Neural cell (in vitro differentiated cells): Measurements from ENCODE around the gene IL1A.

Experiments
- POLR2AphosphoS5 ChIP-seq: IDR thresholded peaks from 2 replicates; pipeline ENCODE4 v1.6.1; 2012
- RAD21 ChIP-seq: fragments of 450-650 bp; conservative IDR thresholded peaks from 2 replicates; pipeline ENCODE4 v1.6.1; 2014; ENCODE audit warnings: antibody characterized with exemption, mild to moderate bottlenecking, moderate library complexity
- TF ChIP-seq, protein P1 (sequence below): fragments of 450-650 bp; IDR thresholded peaks from 2 replicates; pipeline ENCODE4 v1.5.1; 2014; ENCODE audit warnings: antibody characterized with exemption, mild to moderate bottlenecking, moderate library complexity; ENCODE audit not compliant: poor library complexity, severe bottlenecking
- TF ChIP-seq, protein P2 (sequence below): IDR thresholded peaks from 2 replicates; pipeline ENCODE4 v1.6.1; 2012; ENCODE audit warnings: borderline replicate concordance

DNA sequence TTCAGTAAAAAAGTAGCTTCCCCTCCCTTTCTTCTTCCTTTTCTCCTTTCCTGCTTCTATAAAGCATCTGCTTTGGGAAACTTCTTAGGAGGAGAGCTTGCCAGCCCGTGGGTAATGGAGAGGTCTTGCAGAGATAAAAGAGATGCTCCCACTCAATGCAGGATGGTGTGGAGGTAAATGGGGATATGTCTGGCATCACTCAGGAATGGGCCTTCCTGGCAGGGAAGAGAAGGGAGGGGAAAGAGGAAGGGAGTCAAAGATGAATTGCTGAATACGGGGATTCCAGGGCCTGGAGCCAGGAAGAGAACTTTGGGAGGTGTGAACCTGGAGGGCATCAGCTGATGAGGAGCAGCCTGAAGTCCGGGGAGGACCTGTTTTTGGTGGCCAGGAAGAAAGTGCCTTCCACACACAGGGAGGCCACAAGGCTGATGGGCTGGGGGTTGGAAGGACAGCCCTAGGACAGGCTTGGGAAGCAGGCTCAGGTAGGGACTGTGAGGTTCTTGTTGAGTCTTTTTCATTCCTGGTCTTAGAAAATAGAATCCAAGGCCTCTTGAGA, 27.1 kb upstream of the IL1A start:
- TF ChIP-seq, protein P1, sequence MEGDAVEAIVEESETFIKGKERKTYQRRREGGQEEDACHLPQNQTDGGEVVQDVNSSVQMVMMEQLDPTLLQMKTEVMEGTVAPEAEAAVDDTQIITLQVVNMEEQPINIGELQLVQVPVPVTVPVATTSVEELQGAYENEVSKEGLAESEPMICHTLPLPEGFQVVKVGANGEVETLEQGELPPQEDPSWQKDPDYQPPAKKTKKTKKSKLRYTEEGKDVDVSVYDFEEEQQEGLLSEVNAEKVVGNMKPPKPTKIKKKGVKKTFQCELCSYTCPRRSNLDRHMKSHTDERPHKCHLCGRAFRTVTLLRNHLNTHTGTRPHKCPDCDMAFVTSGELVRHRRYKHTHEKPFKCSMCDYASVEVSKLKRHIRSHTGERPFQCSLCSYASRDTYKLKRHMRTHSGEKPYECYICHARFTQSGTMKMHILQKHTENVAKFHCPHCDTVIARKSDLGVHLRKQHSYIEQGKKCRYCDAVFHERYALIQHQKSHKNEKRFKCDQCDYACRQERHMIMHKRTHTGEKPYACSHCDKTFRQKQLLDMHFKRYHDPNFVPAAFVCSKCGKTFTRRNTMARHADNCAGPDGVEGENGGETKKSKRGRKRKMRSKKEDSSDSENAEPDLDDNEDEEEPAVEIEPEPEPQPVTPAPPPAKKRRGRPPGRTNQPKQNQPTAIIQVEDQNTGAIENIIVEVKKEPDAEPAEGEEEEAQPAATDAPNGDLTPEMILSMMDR = no peak
- TF ChIP-seq POLR2AphosphoS5 = no peak
- TF ChIP-seq, protein P2, sequence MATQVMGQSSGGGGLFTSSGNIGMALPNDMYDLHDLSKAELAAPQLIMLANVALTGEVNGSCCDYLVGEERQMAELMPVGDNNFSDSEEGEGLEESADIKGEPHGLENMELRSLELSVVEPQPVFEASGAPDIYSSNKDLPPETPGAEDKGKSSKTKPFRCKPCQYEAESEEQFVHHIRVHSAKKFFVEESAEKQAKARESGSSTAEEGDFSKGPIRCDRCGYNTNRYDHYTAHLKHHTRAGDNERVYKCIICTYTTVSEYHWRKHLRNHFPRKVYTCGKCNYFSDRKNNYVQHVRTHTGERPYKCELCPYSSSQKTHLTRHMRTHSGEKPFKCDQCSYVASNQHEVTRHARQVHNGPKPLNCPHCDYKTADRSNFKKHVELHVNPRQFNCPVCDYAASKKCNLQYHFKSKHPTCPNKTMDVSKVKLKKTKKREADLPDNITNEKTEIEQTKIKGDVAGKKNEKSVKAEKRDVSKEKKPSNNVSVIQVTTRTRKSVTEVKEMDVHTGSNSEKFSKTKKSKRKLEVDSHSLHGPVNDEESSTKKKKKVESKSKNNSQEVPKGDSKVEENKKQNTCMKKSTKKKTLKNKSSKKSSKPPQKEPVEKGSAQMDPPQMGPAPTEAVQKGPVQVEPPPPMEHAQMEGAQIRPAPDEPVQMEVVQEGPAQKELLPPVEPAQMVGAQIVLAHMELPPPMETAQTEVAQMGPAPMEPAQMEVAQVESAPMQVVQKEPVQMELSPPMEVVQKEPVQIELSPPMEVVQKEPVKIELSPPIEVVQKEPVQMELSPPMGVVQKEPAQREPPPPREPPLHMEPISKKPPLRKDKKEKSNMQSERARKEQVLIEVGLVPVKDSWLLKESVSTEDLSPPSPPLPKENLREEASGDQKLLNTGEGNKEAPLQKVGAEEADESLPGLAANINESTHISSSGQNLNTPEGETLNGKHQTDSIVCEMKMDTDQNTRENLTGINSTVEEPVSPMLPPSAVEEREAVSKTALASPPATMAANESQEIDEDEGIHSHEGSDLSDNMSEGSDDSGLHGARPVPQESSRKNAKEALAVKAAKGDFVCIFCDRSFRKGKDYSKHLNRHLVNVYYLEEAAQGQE = no peak
- no peak for TF ChIP-seq RAD21
